SK-N-SH treated with all-trans-retinoic acid at 6 μM for 48 hours (cell line): Measurements from ENCODE around the gene ANKDD1B.

ENCODE experiments used
- ATAC-seq: fragments of 200-7000 bp; cut with Tn5 transposase; 3 replicates; pipeline ENCODE4 v1.9.1; 2020; ENCODE audit warnings: mild to moderate bottlenecking, moderate library complexity
- ARNTL ChIP-seq: fragments of 450-650 bp; formaldehyde crosslinking; IDR thresholded peaks from 2 replicates; pipeline ENCODE4 v1.5.0; 2020; ENCODE audit warnings: low read depth, mild to moderate bottlenecking, moderate library complexity, borderline replicate concordance
- BACH2 ChIP-seq: fragments of 250-450 bp; sonication (Bioruptor Pico); IDR thresholded peaks from 2 replicates; pipeline ENCODE4 v1.9.0; 2021; ENCODE audit warnings: mild to moderate bottlenecking, borderline replicate concordance
- CSDC2 ChIP-seq: fragments of 250-450 bp; sonication (Bioruptor Pico); IDR thresholded peaks from 2 replicates; pipeline ENCODE4 v1.5.0; 2020; ENCODE audit warnings: mild to moderate bottlenecking, moderate library complexity
- ESRRG ChIP-seq: fragments of 250-450 bp; sonication (Bioruptor Pico); IDR thresholded peaks from 2 replicates; pipeline ENCODE4 v1.6.1; 2021; ENCODE audit warnings: mild to moderate bottlenecking
- GLIS3 ChIP-seq: fragments of 250-450 bp; sonication (Bioruptor Pico); IDR thresholded peaks from 2 replicates; pipeline ENCODE4 v1.5.0; 2020; ENCODE audit warnings: mild to moderate bottlenecking, moderate library complexity
- ISL1 ChIP-seq: fragments of 250-450 bp; sonication (Bioruptor Pico); IDR thresholded peaks from 2 replicates; pipeline ENCODE4 v2.1.2; 2022; ENCODE audit warnings: mild to moderate bottlenecking, moderate library complexity
- PATZ1 ChIP-seq: fragments of 250-450 bp; sonication (Bioruptor Pico); IDR thresholded peaks from 2 replicates; pipeline ENCODE4 v1.8.0; 2020; ENCODE audit warnings: mild to moderate bottlenecking, moderate library complexity, borderline replicate concordance
- POU6F1 ChIP-seq: fragments of 250-450 bp; sonication (Bioruptor Pico); IDR thresholded peaks from 2 replicates; pipeline ENCODE4 v1.8.0; 2021; ENCODE audit warnings: low read depth, mild to moderate bottlenecking, moderate library complexity, borderline replicate concordance
- PPARA ChIP-seq: fragments of 250-450 bp; sonication (Bioruptor Pico); IDR thresholded peaks from 2 replicates; pipeline ENCODE4 v1.5.0; 2020; ENCODE audit warnings: mild to moderate bottlenecking, borderline replicate concordance
- RARB ChIP-seq: fragments of 250-450 bp; sonication (Bioruptor Pico); IDR thresholded peaks from 2 replicates; pipeline ENCODE4 v1.8.0; 2021; ENCODE audit warnings: mild to moderate bottlenecking, moderate library complexity
- SNAI2 ChIP-seq: fragments of 250-450 bp; sonication (Bioruptor Pico); IDR thresholded peaks from 2 replicates; pipeline ENCODE4 v1.5.0; 2020; ENCODE audit warnings: mild to moderate bottlenecking, moderate library complexity
- TCF4 ChIP-seq: fragments of 250-450 bp; sonication (Bioruptor Pico); IDR thresholded peaks from 2 replicates; pipeline ENCODE4 v1.8.0; 2021; ENCODE audit warnings: mild to moderate bottlenecking, moderate library complexity, borderline replicate concordance
- TOX ChIP-seq: fragments of 250-450 bp; sonication (Bioruptor Pico); IDR thresholded peaks from 2 replicates; pipeline ENCODE4 v1.8.0; 2021; ENCODE audit warnings: mild to moderate bottlenecking, moderate library complexity, borderline replicate concordance
- TSHZ2 ChIP-seq: fragments of 250-450 bp; sonication (Bioruptor Pico); IDR thresholded peaks from 2 replicates; pipeline ENCODE4 v1.5.0; 2020; ENCODE audit warnings: mild to moderate bottlenecking, moderate library complexity
- ZFP30 ChIP-seq: fragments of 450-650 bp; formaldehyde crosslinking; IDR thresholded peaks from 2 replicates; pipeline ENCODE4 v1.5.0; 2022; ENCODE audit warnings: mild to moderate bottlenecking, moderate library complexity
- ZNF565 ChIP-seq: fragments of 450-650 bp; formaldehyde crosslinking; conservative IDR thresholded peaks from 2 replicates; pipeline ENCODE4 v1.5.0; 2020; ENCODE audit warnings: low read depth, mild to moderate bottlenecking, moderate library complexity
- ZNF70 ChIP-seq: fragments of 450-650 bp; formaldehyde crosslinking; IDR thresholded peaks from 2 replicates; pipeline ENCODE4 v1.5.0; 2020; ENCODE audit warnings: mild to moderate bottlenecking, moderate library complexity
- ZNF8 ChIP-seq: fragments of 450-650 bp; formaldehyde crosslinking; IDR thresholded peaks from 2 replicates; pipeline ENCODE4 v1.5.0; 2020; ENCODE audit warnings: mild to moderate bottlenecking, moderate library complexity

The ANKDD1B gene

GRCh38 chr5:75701856-75702255 lies 90.6 kb downstream of the ANKDD1B start (continued):
- TF ChIP-seq PATZ1 (CRISPR knock-in tag) = no peak
- no peak for TF ChIP-seq ISL1 (CRISPR knock-in tag)

- no peak for TF ChIP-seq SNAI2 (CRISPR knock-in tag)
- no peak for TF ChIP-seq TSHZ2 (CRISPR knock-in tag)
- no peak for TF ChIP-seq ARNTL
- TF ChIP-seq ZNF70 (CRISPR knock-in tag) = no peak
- TF ChIP-seq TOX = no peak
- no peak for TF ChIP-seq ZNF8
- no peak for TF ChIP-seq GLIS3 (CRISPR knock-in tag)
- no peak for TF ChIP-seq ISL1 (CRISPR knock-in tag)
- no peak for TF ChIP-seq CSDC2 (CRISPR knock-in tag)
- no peak for TF ChIP-seq PPARA
- TF ChIP-seq ZNF565 (CRISPR knock-in tag) = no peak
- no peak for TF ChIP-seq ESRRG (CRISPR knock-in tag)
- no peak for TF ChIP-seq TCF4 (CRISPR knock-in tag)
- no peak for ATAC-seq
These were observed 94.8 kb downstream of the ANKDD1B start for GRCh38 chr5:75706016-75706415.

GRCh38 chr5:75706775-75707174 lies 95.5 kb downstream of the ANKDD1B start:
- ATAC-seq = no peak

More at GRCh38 chr5:75706775-75707174, 95.5 kb downstream of the ANKDD1B start:
- TF ChIP-seq ZNF70 (CRISPR knock-in tag) = no peak
- TF ChIP-seq RARB = no peak
- no peak for TF ChIP-seq BACH2 (CRISPR knock-in tag)
- no peak for TF ChIP-seq TSHZ2 (CRISPR knock-in tag)
- no peak for TF ChIP-seq SNAI2 (CRISPR knock-in tag)
- no peak for TF ChIP-seq ZFP30
- TF ChIP-seq CSDC2 (CRISPR knock-in tag) = no peak
- TF ChIP-seq POU6F1 (CRISPR knock-in tag) = no peak
